Hypothalamus (tissue), 51 donors: Measurements from ENCODE around the gene SLC44A3.

Experiments used
- DNase-seq, 51 donors: peaks; one replicate each; lab custom pipeline; 2025; lab: John Stamatoyannopoulos, UW

Gene SLC44A3

GRCh38 chr1:94901841-94902240, 81.7 kb downstream of the SLC44A3 start:
- no peak for DNase-seq

DNA sequence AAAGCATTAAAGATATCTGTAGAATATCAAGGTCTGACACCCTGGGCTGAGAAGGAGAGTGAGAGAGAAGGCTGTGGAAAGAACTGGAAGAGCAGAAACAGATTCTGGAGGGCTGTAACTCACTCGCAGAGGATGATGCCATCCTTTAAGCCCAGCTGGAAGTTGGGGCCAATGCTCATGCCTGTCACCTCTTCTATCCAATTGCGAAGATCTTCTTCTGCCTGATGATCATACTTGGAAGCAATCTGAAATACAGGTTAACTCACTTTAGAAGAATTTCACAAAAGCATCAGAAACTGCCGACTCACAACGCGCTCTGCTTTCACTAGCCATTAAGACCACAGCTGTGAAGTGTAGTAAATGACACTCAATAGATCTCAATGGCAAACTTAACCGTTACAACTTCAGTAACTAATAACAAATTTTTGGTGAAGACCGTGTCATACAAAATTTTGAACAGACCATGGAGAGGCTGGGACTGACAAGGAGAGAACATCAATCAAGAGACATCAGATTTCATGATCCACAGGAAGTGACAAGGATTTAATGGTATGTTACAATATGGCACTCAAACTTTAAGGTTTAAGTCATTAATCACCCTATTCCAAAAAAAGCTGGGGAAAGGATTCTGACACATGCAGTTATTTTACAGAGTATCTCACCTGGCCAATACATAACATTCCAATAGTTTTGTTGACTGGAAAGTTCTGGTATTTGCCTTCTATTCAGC, 83.3 kb downstream of the SLC44A3 start:
- DNase-seq = no peak

DNA sequence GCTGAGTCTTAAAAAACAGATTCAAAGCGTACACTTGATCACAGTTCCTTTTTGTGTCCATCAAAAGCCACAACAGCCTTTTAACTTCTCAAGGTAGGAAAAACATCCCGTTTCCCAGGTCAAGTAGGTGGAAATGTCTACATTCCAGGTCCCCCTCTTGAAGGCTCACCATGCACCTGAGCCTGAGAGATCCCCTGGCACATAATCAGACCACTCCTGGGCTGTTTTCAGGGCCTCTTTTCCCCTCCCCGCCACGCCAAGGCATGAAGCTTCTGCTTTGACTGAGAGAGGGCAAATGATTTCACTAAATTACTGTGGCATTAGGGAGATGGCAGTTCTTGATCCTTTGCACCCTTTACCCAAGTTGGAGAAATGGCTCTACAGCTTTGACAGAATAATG, 85.0 kb downstream of the SLC44A3 start:
- DNase-seq = no peak

DNA sequence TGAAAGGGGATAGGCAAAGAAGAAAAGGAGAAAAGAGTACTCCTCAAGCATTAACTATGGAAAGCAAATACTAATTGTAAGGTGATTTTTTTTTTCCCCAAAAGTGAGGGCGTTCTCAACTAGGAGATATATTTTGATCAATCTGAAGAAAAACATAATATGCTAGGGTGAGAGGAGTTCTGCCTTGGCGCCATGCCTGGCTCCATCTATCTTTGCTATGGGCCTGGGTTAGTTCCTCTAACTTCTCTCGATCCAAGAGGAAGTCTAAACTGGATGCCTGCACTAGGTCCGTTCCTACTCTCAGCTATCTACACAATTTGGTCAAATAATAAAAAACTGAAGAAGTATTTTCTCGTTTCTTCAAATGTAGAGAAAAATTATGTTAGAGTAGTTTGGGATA, 86.2 kb downstream of the SLC44A3 start:
- DNase-seq = no peak

- no peak for DNase-seq
Measured at GRCh38 chr1:94907136-94907535, 87.0 kb downstream of the SLC44A3 start.

- DNase-seq = no peak
Measured at GRCh38 chr1:94908190-94908589, 88.0 kb downstream of the SLC44A3 start.

DNA sequence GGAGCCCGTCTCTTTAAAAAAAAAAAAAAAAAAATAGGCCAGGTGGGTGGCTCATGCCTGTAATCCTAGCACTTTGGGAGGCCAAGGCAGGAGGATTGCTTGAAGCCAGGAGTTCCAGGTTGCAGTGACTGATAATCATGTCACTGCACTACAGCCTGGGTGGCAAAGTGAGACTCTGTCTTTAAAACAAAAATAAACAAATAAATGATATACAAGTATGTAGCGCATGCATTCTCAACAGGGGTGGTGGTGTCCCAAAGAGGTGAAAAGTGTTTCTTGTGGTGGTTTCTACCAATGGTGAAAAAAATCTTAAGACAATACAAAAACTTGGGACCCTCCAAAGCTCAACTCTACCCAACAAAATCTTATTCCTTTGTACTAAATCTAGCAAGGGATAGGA, 88.8 kb downstream of the SLC44A3 start:
- DNase-seq = no peak

GRCh38 chr1:94909486-94909885, 89.3 kb downstream of the SLC44A3 start:
- DNase-seq = no peak

GRCh38 chr1:94912263-94913184, 92.4 kb downstream of the SLC44A3 start:
- no peak for DNase-seq

DNA sequence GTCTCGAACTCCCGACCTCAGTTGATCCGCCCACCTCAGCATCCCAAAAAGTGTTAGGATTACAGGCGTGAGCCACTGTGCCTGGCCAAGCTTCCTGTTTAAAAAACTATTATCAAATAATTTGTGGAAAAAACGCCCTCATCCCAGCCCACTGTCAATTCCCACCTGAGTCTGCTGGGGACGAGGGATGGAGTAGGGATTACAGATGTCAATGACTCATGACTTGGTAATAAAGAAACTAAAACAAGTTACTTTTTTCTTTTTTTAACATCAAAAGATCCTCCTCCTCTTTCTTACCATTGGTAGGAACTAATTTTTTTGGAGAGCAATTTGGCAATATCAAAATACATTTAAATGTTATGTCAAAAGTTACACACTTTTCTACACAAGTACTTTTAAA, 97.1 kb downstream of the SLC44A3 start:
- no peak for DNase-seq

DNA sequence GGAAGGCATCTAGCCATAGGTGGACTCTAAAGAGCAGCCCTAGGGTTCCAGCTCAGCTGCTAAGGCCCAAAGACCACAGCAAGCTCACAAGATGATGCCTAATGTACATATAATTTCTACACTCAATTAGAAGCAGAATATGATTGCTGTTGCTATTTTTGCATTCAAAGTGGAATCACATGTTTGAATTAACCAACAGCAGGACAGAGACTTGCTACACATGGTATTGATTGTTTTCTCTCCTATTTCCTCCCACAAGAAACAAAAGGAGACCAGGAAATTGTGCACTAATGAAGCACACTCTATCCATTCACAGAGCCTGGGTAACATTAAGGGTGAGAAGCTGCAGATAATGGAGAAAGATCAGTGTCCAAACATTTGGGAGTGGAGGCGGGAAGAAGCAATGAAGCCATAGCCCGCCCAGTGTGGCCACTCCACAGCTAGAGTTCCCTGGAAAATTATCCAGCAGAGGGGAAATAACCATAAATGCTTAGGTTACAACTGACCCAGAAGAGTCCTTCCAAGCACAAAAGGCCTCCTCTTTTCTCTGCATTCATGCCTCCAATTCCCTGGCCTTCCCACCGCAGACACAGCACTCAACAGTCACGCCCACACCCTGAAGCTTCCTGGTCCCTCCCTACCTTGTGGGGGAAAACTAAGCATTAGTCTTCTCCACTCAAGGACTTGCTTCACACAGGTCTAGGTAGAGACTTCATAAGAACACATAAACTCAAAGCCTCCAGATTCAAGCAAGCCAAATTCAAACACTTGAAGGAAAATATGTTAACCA, 99.3 kb downstream of the SLC44A3 start:
- DNase-seq = no peak

DNA sequence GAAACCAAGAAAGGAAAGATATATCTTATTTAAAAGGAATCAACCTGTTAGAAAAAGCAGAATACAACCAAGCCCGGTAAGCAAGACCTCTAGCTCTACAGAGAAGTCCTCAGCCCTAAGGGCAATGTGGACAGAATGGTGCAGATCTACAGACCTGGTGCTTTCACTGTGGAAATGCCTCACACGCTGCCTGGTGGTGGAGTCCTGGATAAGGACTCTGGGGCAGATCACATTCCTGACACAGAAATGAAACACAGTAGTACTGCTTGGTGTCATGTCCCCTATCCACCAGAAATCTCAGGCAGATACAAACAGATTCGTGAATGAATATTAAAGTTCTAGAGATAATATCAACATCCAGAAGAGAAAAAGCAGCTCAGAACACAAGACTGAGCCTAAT, 99.9 kb downstream of the SLC44A3 start:
- DNase-seq = no peak

DNA sequence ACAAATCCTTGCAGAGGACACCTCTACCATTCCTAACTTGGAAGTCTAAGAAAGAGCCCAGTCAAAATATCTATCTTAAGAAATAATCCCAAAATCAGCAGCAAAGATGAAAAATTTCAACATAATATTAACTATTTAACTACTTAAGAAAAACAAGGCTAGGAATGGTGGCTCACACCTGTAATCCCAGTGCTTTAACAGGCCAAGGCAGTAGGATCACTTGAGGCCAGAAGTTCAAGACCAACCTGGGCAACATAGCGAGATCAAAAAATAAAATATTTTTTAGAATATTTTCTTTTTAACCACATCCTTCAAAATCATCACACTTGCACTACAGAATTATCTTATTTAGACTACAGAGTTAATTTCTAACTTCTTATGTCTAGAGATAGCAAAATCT, 101.8 kb downstream of the SLC44A3 start:
- no peak for DNase-seq

- no peak for DNase-seq
Measured at GRCh38 chr1:94922761-94923331, 102.7 kb downstream of the SLC44A3 start.

GRCh38 chr1:94925004-94925403, 104.8 kb downstream of the SLC44A3 start:
- peak in 1 of 51 donors; percentile 53 for DNase-seq

DNA sequence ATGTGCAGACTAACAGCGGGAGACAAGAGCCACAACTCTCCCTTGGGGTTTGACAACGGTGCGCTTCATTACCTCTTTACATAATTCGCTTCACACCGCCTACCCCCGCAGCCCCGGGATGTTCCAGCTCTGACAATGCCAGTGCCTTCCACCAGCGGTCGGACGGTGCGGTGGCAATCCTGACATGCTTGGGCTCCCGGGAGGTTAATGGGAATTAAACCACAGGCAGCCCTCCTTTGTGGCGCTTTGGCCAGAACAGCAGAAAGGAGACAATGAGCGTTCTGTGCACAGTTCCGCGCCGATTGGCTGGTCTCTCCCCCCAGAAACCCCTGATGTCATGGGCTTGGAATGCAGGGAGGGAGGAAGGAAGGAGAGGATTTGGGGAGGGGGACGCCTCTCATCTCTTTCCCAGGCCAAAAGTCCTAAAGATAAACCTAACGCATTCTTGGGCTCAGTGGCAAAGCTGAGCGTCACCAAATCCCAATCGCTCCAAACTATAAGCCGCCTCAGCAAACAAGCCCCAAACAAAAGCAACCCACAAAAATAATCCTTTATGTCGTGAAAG, 105.5 kb downstream of the SLC44A3 start:
- DNase-seq = peak in 49 of 51 donors; percentile 17 to 82 (median 62)

DNA sequence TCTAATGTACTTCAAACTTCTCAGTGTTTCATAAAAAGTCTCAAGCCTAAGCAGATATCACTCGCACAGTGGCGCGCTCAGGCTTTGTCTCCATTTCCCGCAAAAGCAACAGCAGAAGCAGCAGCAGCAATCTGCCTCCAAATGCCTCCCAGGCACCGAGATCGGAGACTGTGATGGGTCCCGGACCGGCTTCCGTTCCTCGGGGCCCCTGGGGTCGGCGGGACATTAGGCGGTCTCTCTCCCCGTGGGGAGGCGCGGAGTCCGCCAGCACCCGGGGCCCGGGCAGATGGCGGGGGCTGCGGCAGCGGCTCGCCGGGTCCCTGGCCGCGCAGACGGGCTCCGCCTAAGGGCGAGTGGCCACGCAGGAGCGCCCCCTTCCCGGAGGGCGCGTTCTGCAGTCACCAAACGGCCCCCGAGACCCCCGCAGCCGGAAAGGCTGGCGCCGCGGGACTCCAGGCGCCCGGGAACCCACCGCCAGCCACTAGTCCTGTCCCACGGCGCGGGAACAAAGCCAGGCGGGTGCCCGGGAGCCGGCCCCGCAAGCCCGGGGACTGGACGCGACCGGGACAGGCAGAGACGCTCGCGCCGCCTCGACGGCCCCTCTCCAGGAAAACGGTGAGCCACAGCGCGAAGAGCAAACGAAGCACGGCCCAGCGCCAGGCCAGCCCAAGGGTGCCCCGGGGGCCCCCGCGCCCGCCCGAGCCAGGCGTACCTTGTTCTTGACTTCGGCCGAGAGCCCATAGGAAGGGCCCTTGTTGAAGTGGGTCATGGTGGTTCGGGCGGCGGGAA, 106.2 kb downstream of the SLC44A3 start:
- DNase-seq = peak in 44 of 51 donors; percentile 11 to 84 (median 54)

DNA sequence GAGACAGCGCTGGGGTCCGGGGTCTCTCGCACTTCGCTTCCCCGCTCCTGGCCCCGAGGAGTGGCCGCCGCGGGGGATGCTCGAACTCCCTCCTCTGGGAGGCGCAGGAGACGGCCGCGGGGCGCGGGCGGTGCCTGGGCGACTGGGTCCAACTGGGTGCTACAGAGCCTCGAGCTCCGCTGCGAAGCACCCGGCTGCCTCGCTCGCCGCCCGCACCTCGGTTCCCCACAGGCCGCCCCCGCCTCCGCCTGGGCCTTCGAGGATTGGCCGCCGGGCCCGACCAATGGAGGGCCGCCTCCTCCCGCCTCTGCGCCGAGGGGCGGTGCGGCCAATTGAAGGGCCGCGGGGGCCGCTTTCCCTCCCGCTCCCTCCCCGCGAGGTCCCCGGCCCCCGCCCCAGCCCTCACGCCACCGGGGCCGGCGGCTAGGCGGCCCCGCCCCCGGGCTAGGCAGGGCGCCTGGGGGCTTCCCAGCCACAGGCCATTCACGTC, 106.8 kb downstream of the SLC44A3 start, which contains the start of gene CNN3:
Gene CNN3, minus strand, starts transcription at position 196 of the 490 bp plus-strand sequence. CDS start 216 bp downstream, outside the sequence.
- peak; percentile 35 to 97 (median 89) for DNase-seq
